ENCODE data around the gene PPP3R1. TPM values are rescaled to one million over a fixed set of nuclear protein-coding genes. Genes with fewer than 3 reads are reported as not detected.

PPP3R1 gene
- total RNA-seq, 1 experiment from 2014 or later, result 74.2 TPM

GRCh38 chr2:68203587-68203986, 48.7 kb downstream of the PPP3R1 start:
- peaks cover 9 to 12% of the 10 kb centered on the region in 2 experiments; a peak in 3 of 4 replicates for H3K4me1 Mint-ChIP-seq
- H4K5ac ChIP-seq (ENCODE audit: insufficient read length, low read depth, low read length), result no peak overlapping the region
- H3K4me1 ChIP-seq (ENCODE audit: insufficient read depth, low read length), result no peaks in the 10 kb centered on the region
- no peak overlapping the region for H3K14ac ChIP-seq (ENCODE audit: insufficient read depth, low read length)
- H3K23me2 ChIP-seq (ENCODE audit: insufficient read length, low read depth, low read length, poor library complexity, severe bottlenecking), result no peaks in the 10 kb centered on the region
- peaks cover 0 to 6% (median 0%) of the 10 kb centered on the region in 3 experiments; a peak in 2 of 7 replicates for H3K36me3 Mint-ChIP-seq (ENCODE audit: insufficient read depth in 1 of 3, low read depth in 3 of 3)
- H3K79me2 ChIP-seq (ENCODE audit: insufficient read depth, low read length), result peaks cover 5% of the 10 kb centered on the region; the same call in 1 of the 2 replicates
- no peak overlapping the region for H4K91ac ChIP-seq (ENCODE audit: insufficient read length, low read depth, low read length)
- no peak overlapping the region for H3K9ac ChIP-seq (ENCODE audit: extremely low read depth, insufficient read length, low read length)
- no peak overlapping the region for H2AFZ ChIP-seq (ENCODE audit: low read length)
- no peaks in the 10 kb centered on the region for H3K9me3 Mint-ChIP-seq
- no peaks in the 10 kb centered on the region for H3K27me3 ChIP-seq (ENCODE audit: insufficient read depth, low read length)
- H3K4me2 ChIP-seq (ENCODE audit: insufficient read depth, insufficient read length, low read length), result no peak overlapping the region
- peak overlapping the region in 1 of 3 experiments; percentile 58; a peak in 1 of 7 replicates for H3K27ac Mint-ChIP-seq
- no peaks in the 10 kb centered on the region for H3K9me3 ChIP-seq (ENCODE audit: control insufficient read depth, low read depth, low read length)
- H2BK120ac ChIP-seq (ENCODE audit: low read depth, low read length, poor library complexity, severe bottlenecking), result no peak overlapping the region
- DNase-seq, result no peak
- H2BK15ac ChIP-seq (ENCODE audit: low read depth, low read length), result no peak overlapping the region
- no peaks in the 10 kb centered on the region for H4K20me1 ChIP-seq (ENCODE audit: control insufficient read depth, insufficient read depth, insufficient read length)
- no peak overlapping the region for H2AK5ac ChIP-seq (ENCODE audit: insufficient read length, low read length)
- H3T11ph ChIP-seq (ENCODE audit: low read length), result no peak overlapping the region
- no CpG with 5 or more reads among the region's 3 CpGs for WGBS (ENCODE audit: extremely low coverage, insufficient read length, low lambda C conversion rate)
- H3K27me3 Mint-ChIP-seq (ENCODE audit: low read depth), result no peaks in the 10 kb centered on the region; the same call in 1 of the 2 replicates
- no peak overlapping the region for H2BK20ac ChIP-seq (ENCODE audit: low read depth, low read length, poor library complexity, severe bottlenecking)
- no peak overlapping the region for H4K8ac ChIP-seq (replicated peaks; ENCODE audit: insufficient read length, low read depth, low read length)
- H3K27ac ChIP-seq (ENCODE audit: insufficient read length, low read depth, low read length), result no peak overlapping the region
- H3K79me1 ChIP-seq (ENCODE audit: insufficient read depth, low read depth, low read length, poor library complexity, severe bottlenecking), result no peaks in the 10 kb centered on the region
- no peak overlapping the region for H3K56ac ChIP-seq (ENCODE audit: insufficient read length, low read depth, low read length)
- no peak overlapping the region for H3K18ac ChIP-seq (ENCODE audit: insufficient read length, low read depth, low read length)
- H3K4ac ChIP-seq (ENCODE audit: low read depth, low read length), result no peak overlapping the region
- no peak overlapping the region for H3K4me3 Mint-ChIP-seq
- H2BK12ac ChIP-seq (ENCODE audit: insufficient read length, low read depth, low read length), result no peak overlapping the region
- H2BK5ac ChIP-seq (ENCODE audit: insufficient read length, low read length), result no peak overlapping the region
- no peak for TF ChIP-seq CTCF (conservative IDR thresholded peaks at IDR 0.05)
- no peak overlapping the region for H3K23ac ChIP-seq (ENCODE audit: insufficient read length, low read depth, low read length)

Data from H9 (cell line).